ENCODE data around the gene EOLA1. TPM values are rescaled to one million over a fixed set of nuclear protein-coding genes. Genes with fewer than 3 reads are reported as not detected.
"Not testable (repeated sequence)": the region's sequence is repeated elsewhere in the genome, so short reads cannot be mapped to it uniquely, and the experiment has no call there.

Gene EOLA1
- total RNA-seq, 1 experiment from 2014 or later, result 9.0 TPM

DNA sequence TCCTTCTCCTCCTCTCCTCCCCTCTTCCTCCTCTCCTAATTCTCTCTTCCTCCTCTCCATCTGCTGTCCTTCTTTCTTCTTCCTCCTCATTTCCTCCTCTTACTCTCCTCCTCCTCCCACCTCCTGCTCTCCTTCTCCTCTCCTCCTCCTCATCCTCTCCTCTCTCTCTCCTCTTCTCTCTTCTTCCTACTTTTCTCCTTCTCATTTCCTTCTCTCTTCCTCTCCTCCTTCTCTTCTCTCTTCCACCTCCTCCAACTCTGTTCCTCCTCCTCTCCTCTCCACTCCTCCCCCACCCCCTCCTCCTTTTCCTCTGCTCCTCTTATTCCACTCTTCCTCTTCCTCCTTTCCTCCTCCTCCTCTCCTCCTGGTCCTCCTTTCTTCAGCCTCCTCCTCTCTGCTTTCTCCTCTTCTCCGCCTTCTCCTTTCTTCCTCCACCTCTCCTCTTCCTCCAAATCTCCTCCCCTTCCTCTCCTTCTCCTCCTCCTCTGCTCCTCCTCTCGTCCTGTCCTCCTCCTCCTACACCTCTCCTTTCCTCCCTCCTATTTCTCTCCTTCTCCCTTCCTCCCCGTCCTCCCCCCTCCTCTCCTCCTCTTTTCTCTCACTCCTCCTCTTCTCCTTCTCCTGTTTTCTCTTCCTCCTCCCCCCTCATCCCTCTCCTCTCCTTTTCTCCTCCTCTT, 5.7 kb upstream of the EOLA1 start:
- H3K4me3 ChIP-seq (replicated peaks in 1 of 2; ENCODE audit: low read depth in 1 of 2, low read length in 2 of 2); ATAC-seq; RAD21 ChIA-PET (ENCODE audit: low non-redundant PET in 1 of 2, low total read pairs in 2 of 2, uncharacterized antibody in 2 of 2, unreplicated experiment in 2 of 2); H3K79me2 ChIP-seq (ENCODE audit: insufficient read depth, low read length); H3K27ac ChIP-seq (ENCODE audit: low read depth, low read length); DNase-seq (ENCODE audit: low read depth, low spot score); H3K9ac ChIP-seq (ENCODE audit: low read length); H3K27me3 ChIP-seq (ENCODE audit: insufficient read depth, low read length); H3K36me3 ChIP-seq (ENCODE audit: control insufficient read depth in 1 of 2, insufficient read depth in 2 of 2, low read length in 2 of 2); BruUV-seq (replicated peaks); CTCF ChIA-PET; intact Hi-C loops (cut with micrococcal nuclease); POLR2A ChIA-PET; H3K9me3 ChIP-seq (ENCODE audit: control insufficient read depth in 1 of 2, insufficient read depth in 1 of 2, low read depth in 1 of 2, low read length in 2 of 2); H4K20me1 ChIP-seq (ENCODE audit: insufficient read depth); H3K9me2 ChIP-seq (ENCODE audit: insufficient read depth); H3K4me2 ChIP-seq (ENCODE audit: low read length); H3K4me1 ChIP-seq (ENCODE audit: control insufficient read depth in 1 of 2, insufficient read depth in 2 of 2, low read length in 2 of 2); H2AFZ ChIP-seq (ENCODE audit: low read depth, low read length, poor library complexity, severe bottlenecking): not testable (repeated sequence)

DNA sequence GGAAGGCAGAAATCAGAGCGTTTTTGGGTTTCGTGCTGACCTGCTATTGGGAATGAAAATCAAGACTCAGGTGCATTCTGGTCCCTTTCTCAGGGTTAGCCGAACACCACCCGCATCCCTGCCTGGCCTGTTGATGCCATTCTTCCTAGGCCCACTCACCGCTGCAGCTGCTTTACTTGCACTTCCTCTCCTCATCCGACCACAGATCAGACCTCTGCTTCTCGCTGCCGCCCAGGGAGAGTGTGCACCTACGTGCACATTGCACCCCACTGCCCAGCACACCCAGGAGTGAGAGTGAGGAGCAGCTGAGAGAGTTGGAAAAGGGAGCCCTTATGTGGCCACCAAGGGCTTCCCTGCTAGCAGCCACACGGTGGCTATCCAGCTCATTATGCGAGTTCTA, 3.3 kb upstream of the EOLA1 start:
- intact Hi-C loops (cut with micrococcal nuclease); H2AFZ ChIP-seq (ENCODE audit: low read depth, low read length, poor library complexity, severe bottlenecking); CTCF ChIA-PET; BruUV-seq (replicated peaks); H3K4me1 ChIP-seq (ENCODE audit: control insufficient read depth in 1 of 2, insufficient read depth in 2 of 2, low read length in 2 of 2); H3K36me3 ChIP-seq (ENCODE audit: control insufficient read depth in 1 of 2, insufficient read depth in 2 of 2, low read length in 2 of 2); H3K4me3 ChIP-seq (replicated peaks in 1 of 2; ENCODE audit: low read depth in 1 of 2, low read length in 2 of 2); H3K9me3 ChIP-seq (ENCODE audit: control insufficient read depth in 1 of 2, insufficient read depth in 1 of 2, low read depth in 1 of 2, low read length in 2 of 2); H3K9me2 ChIP-seq (ENCODE audit: insufficient read depth); H4K20me1 ChIP-seq (ENCODE audit: insufficient read depth); RAD21 ChIA-PET (ENCODE audit: low non-redundant PET in 1 of 2, low total read pairs in 2 of 2, uncharacterized antibody in 2 of 2, unreplicated experiment in 2 of 2); ATAC-seq; H3K79me2 ChIP-seq (ENCODE audit: insufficient read depth, low read length); POLR2A ChIA-PET; H3K27me3 ChIP-seq (ENCODE audit: insufficient read depth, low read length); H3K27ac ChIP-seq (ENCODE audit: low read depth, low read length); H3K4me2 ChIP-seq (ENCODE audit: low read length); DNase-seq (ENCODE audit: low read depth, low spot score); H3K9ac ChIP-seq (ENCODE audit: low read length): not testable (repeated sequence)
